ENCODE measurements around the gene ATG2B. TPM values are rescaled to one million over a fixed set of nuclear protein-coding genes. Genes with fewer than 3 reads are reported as not detected.

Gene ATG2B
- total and polyA plus RNA-seq, 9 of the 15 experiments (the other 6 are each of a cell fraction or from before 2014, with no cell fraction given) = 0.83 to 12.9 (median 8.7) TPM

- no peak for TF ChIP-seq RCOR1 (IDR thresholded peaks at IDR 0.05; ENCODE audit: borderline replicate concordance in 1 of 2, low read depth in 2 of 2, low read length in 2 of 2)
- TF ChIP-seq ZNF184 (CRISPR knock-in tag; IDR thresholded peaks at IDR 0.05) = no peak
- TF ChIP-seq TSC22D4 (tag; IDR thresholded peaks at IDR 0.05) = no peak
- TF ChIP-seq ZBTB26 (CRISPR knock-in tag; IDR thresholded peaks at IDR 0.05) = no peak
- TF ChIP-seq E2F1 (CRISPR knock-in tag; IDR thresholded peaks at IDR 0.05) = no peak
- no peak for TF ChIP-seq SMAD3 (CRISPR knock-in tag; conservative IDR thresholded peaks at IDR 0.05)
These were observed 89.0 kb downstream of the ATG2B start (continued) for GRCh38 chr14:96274122-96274521.

- WGBS (ENCODE audit: insufficient coverage, low coverage, missing lambda C conversion rate) = 13% methylated on average over 5 of the region's 5 CpGs
- Histone ChIP-seq H4K20me1 (replicated peaks; ENCODE audit: control insufficient read depth, insufficient read depth, low read length) (no peaks in the 10 kb centered on the region), H3K79me2 (ENCODE audit: control insufficient read depth, insufficient read depth, low read length) (no peaks in the 10 kb centered on the region), H2AFZ (ENCODE audit: low read depth, low read length) (no peak overlapping the region), H3K27me3 (ENCODE audit: control insufficient read depth in 2 of 2, insufficient read depth in 2 of 2, low read length in 2 of 2) (peaks cover 0 to 8% of the 10 kb centered on the region in 2 experiments; a peak in 3 of 5 replicates), H3K9me3 (replicated peaks; ENCODE audit: control insufficient read depth, insufficient read depth, low read depth, low read length) (no peaks in the 10 kb centered on the region; the same call in none of the 2 replicates), H3K27ac (ENCODE audit: extremely low read depth, low read depth, low read length) (no peak overlapping the region), H3K4me2 (ENCODE audit: insufficient read depth, low read length) (no peak overlapping the region), H3K36me3 (ENCODE audit: control insufficient read depth, insufficient read depth, low read length) (no peaks in the 10 kb centered on the region), H3K4me1 (replicated peaks in 1 of 2; ENCODE audit: control insufficient read depth in 2 of 2, insufficient read depth in 2 of 2, low read length in 2 of 2) (no peaks in the 10 kb centered on the region; a peak in 1 of 5 replicates), H3K9ac (ENCODE audit: insufficient read depth in 1 of 2, low read depth in 2 of 2, low read length in 2 of 2) (no peak overlapping the region), H3K9me1 (ENCODE audit: control insufficient read depth, insufficient read depth, low read length) (no peaks in the 10 kb centered on the region), H3K4me3 (no peak overlapping the region)
- in situ Hi-C loops (cut with MboI) (loop anchor here (25.0 kb wide), 1 partner anchor 711 kb away; no protein-coding TSS in a partner anchor), intact Hi-C loops (cut with micrococcal nuclease) (loop anchor here (10.0 kb wide), 2 partner anchors 269 to 709 kb away; no protein-coding TSS in a partner anchor)
- no peak for FAIRE-seq
- BruUV-seq (replicated peaks) = no TSS peak
- ATAC-seq = no peak
- CTCF ChIA-PET (ENCODE audit: low intra/inter-chr PET ratio) = no interaction called here
- POLR2A ChIA-PET = no interaction called here
- DNase-seq (ENCODE audit: extremely low read depth in 1 of 4, low spot score in 3 of 4) = no peak
- TF ChIP-seq ZKSCAN8 (CRISPR knock-in tag; IDR thresholded peaks at IDR 0.05) (no peak), ZNF318 (IDR thresholded peaks at IDR 0.05; ENCODE audit: borderline replicate concordance in 1 of 2, low read depth in 1 of 2) (no peak), ZNF695 (CRISPR knock-in tag; IDR thresholded peaks at IDR 0.05) (no peak), BRD4 (IDR thresholded peaks at IDR 0.05) (no peak), ADNP (tag; IDR thresholded peaks at IDR 0.05) (no peak)
These were observed 89.5 kb downstream of the ATG2B start for GRCh38 chr14:96273629-96274028.
